ENCODE measurements around the gene REELD1.

GRCh38 chr4:146207410-146207809 lies 6.9 kb upstream of the REELD1 start:
- TF ChIP-seq EZH2 (IDR thresholded peaks at IDR 0.05) (no peak), FOXP2 (optimal IDR thresholded peaks at IDR 0.05; ENCODE audit: control extremely low read depth, extremely low read length, insufficient read depth) (no peak), POLR2AphosphoS5 (IDR thresholded peaks at IDR 0.05; ENCODE audit: borderline replicate concordance, low read depth, low read length) (no peak)
